OCI-LY7 (cell line): Measurements from ENCODE around the gene GAB1. TPM values are rescaled to one million over a fixed set of nuclear protein-coding genes. Genes with fewer than 3 reads are reported as not detected.

ENCODE experiments used
- BruUV-seq: library from RNA; stranded (reverse); fragments of 400-500 nt; replicated peaks from 2 replicates; lab custom pipeline; 2021; lab: Mats Ljungman, UMichigan
- CTCF ChIA-PET: fragments of 300-600 bp; sonication (Branson Sonifier 250); formaldehyde crosslinking; loops from one replicate; lab custom pipeline; 2022; ENCODE audit warnings: antibody characterized with exemption; ENCODE audit not compliant: unreplicated experiment; lab: Charles Lee
- POLR2A ChIA-PET: fragments of 300-600 bp; sonication (Branson Sonifier 250); formaldehyde crosslinking; loops from one replicate; lab custom pipeline; 2022; ENCODE audit warnings: antibody characterized with exemption; lab: Charles Lee
- DNase-seq: peaks from one replicate; pipeline ENCODE4 v3.0.0-alpha.2; 2015; ENCODE audit warnings: low spot score
- H2AFZ ChIP-seq: fragments of 200-600 bp; sonication (generic), shearing (Covaris generic); 2 replicates; pipeline ENCODE4 v1.6.1; 2014; ENCODE audit warnings: mild to moderate bottlenecking, antibody characterized with exemption, low read length, moderate library complexity
- H3K27ac ChIP-seq: fragments of 200-600 bp; sonication (generic); 2 replicates; pipeline ENCODE4 v1.5.1; 2014; ENCODE audit warnings: mixed run types, low read depth, mild to moderate bottlenecking, moderate library complexity, low read length, inconsistent platforms; ENCODE audit not compliant: poor library complexity, severe bottlenecking
- H3K36me3 ChIP-seq: fragments of 200-600 bp; sonication (generic); 2 replicates; pipeline ENCODE4 v1.6.1; 2014; ENCODE audit warnings: mild to moderate bottlenecking, antibody characterized with exemption, low read length, moderate library complexity, mixed read lengths; ENCODE audit not compliant: insufficient read depth
- H3K4me1 ChIP-seq: fragments of 200-600 bp; sonication (generic); 2 replicates; pipeline ENCODE4 v1.5.1; 2014; ENCODE audit warnings: mild to moderate bottlenecking, low read length; ENCODE audit not compliant: insufficient read depth, poor library complexity, severe bottlenecking
- H3K4me2 ChIP-seq: fragments of 200-600 bp; sonication (generic); 2 replicates; pipeline ENCODE4 v1.6.1; 2014; ENCODE audit warnings: mild to moderate bottlenecking, low read length
- H3K4me3 ChIP-seq: fragments of 200-600 bp; sonication (generic); 2 replicates; pipeline ENCODE4 v1.5.1; 2014; ENCODE audit warnings: mild to moderate bottlenecking, low read depth, low read length; ENCODE audit not compliant: poor library complexity, severe bottlenecking
- H3K79me2 ChIP-seq: fragments of 200-600 bp; sonication (generic); 2 replicates; pipeline ENCODE4 v1.6.1; 2016; ENCODE audit warnings: low read depth, mild to moderate bottlenecking, low read length, moderate library complexity, mixed read lengths; ENCODE audit not compliant: insufficient read depth
- H3K9me2 ChIP-seq: fragments of 200-600 bp; sonication (generic); 2 replicates; pipeline ENCODE4 v1.6.1; 2016; ENCODE audit warnings: mild to moderate bottlenecking, low read length, mixed read lengths; ENCODE audit not compliant: insufficient read depth
- H3K9me3 ChIP-seq: fragments of 200-600 bp; sonication (generic); 2 replicates; pipeline ENCODE4 v1.6.1; 2014; ENCODE audit warnings: mild to moderate bottlenecking, mixed run types, low read length, mixed read lengths
- H4K20me1 ChIP-seq: fragments of 200-600 bp; sonication (generic); 2 replicates; pipeline ENCODE4 v1.6.1; 2014; ENCODE audit warnings: mild to moderate bottlenecking, antibody characterized with exemption, low read length, moderate library complexity, mixed read lengths; ENCODE audit not compliant: insufficient read depth
- EZH2phosphoT487 ChIP-seq: fragments of 200-600 bp; sonication (generic); IDR thresholded peaks from 2 replicates; pipeline ENCODE4 v1.6.1; 2018; ENCODE audit warnings: low read depth, borderline replicate concordance, mild to moderate bottlenecking, mixed run types, antibody characterized with exemption, low read length, moderate library complexity, mixed read lengths
- intact Hi-C: fragments of 100-400 bp; cut with micrococcal nuclease; formaldehyde crosslinking; loops from one replicate; pipeline ENCODE4 v1.10.0; 2022; ENCODE audit not compliant: unreplicated experiment
- total RNA-seq, 2 experiments: library from RNA; depleted of rRNA in 1 of 2; stranded (reverse); fragments of >200 nt in 1 of 2; shearing (Covaris generic) in 1 of 2; gene quantifications; 2 replicates each; pipeline ENCODE4 v1.2.3, GENCODE V29; 2014 to 2022
- TF ChIP-seq, protein P1 (sequence below): fragments of 200-600 bp; sonication (generic); conservative IDR thresholded peaks from 2 replicates; pipeline ENCODE4 v1.5.1; 2014; ENCODE audit warnings: mild to moderate bottlenecking, antibody characterized with exemption, low read length, moderate library complexity, mixed read lengths

Gene GAB1
- total RNA-seq, 2 experiments from 2014 or later, result 42.6 to 99.3 TPM

DNA sequence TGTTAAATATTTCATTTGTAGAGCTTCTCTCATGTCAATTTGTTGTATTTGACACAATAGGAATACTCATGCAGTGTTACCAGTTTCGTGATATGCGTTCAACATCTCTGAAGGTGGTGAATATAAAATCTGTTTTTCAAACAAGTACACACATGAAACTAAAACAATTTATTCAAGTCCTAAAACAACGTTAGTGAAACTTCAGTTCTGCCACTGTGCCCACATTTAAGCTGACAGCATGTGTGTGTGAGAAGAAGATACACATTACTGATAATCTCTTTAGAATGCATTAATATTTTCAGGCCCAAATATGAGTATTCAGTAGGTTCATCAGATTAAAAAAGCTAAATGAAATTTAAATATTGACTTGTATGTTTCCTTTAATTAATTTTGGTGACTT, 21.7 kb downstream of the GAB1 start:
- no peaks in the 10 kb centered on the region for H3K9me2 ChIP-seq
- ChIA-PET POLR2A (interaction anchor here (0.6 to 10.2 kb wide), 11 partner anchors 10 to 165 kb away, joined by 3 to 236 read pairs (median 21); partner anchors contain the start of gene GAB1), CTCF (interaction anchor here (2.2 kb wide), 2 partner anchors 18 to 31 kb away, joined by 6 to 8 read pairs; no protein-coding TSS in a partner anchor)
- peak overlapping the region; percentile 24; the same call in 1 of the 2 replicates for H2AFZ ChIP-seq
- H3K36me3 ChIP-seq, result no peaks in the 10 kb centered on the region; the same call in 1 of the 2 replicates
- no peak for DNase-seq
- no peaks in the 10 kb centered on the region for H4K20me1 ChIP-seq
- TSS peak; percentile 94 for BruUV-seq
- H3K79me2 ChIP-seq, result peaks cover 99% of the 10 kb centered on the region
- no peaks in the 10 kb centered on the region for H3K9me3 ChIP-seq
- peak overlapping the region; percentile 61 for H3K4me3 ChIP-seq
- TF ChIP-seq, protein P1, sequence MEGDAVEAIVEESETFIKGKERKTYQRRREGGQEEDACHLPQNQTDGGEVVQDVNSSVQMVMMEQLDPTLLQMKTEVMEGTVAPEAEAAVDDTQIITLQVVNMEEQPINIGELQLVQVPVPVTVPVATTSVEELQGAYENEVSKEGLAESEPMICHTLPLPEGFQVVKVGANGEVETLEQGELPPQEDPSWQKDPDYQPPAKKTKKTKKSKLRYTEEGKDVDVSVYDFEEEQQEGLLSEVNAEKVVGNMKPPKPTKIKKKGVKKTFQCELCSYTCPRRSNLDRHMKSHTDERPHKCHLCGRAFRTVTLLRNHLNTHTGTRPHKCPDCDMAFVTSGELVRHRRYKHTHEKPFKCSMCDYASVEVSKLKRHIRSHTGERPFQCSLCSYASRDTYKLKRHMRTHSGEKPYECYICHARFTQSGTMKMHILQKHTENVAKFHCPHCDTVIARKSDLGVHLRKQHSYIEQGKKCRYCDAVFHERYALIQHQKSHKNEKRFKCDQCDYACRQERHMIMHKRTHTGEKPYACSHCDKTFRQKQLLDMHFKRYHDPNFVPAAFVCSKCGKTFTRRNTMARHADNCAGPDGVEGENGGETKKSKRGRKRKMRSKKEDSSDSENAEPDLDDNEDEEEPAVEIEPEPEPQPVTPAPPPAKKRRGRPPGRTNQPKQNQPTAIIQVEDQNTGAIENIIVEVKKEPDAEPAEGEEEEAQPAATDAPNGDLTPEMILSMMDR, result no peak
- TF ChIP-seq EZH2phosphoT487, result no peak
- intact Hi-C loops, result loop anchor here (2.0 to 5.0 kb wide), 3 partner anchors 18 to 171 kb away; no protein-coding TSS in a partner anchor
- H3K4me1 ChIP-seq, result peaks cover 99% of the 10 kb centered on the region
- peak overlapping the region; percentile 98 for H3K27ac ChIP-seq
- peak overlapping the region; percentile 88 for H3K4me2 ChIP-seq

GRCh38 chr4:143358923-143359643, 22.4 kb downstream of the GAB1 start:
- H2AFZ ChIP-seq, result peak overlapping the region; percentile 24; the same call in 1 of the 2 replicates
- peak overlapping the region; percentile 98 for H3K27ac ChIP-seq
- peaks cover 96% of the 10 kb centered on the region for H3K79me2 ChIP-seq
- BruUV-seq, result no TSS peak
- intact Hi-C loops, result loop anchor here (2.0 to 5.0 kb wide), 3 partner anchors 18 to 172 kb away; no protein-coding TSS in a partner anchor
- TF ChIP-seq, protein P1, result no peak
- no peak for TF ChIP-seq EZH2phosphoT487
- no peaks in the 10 kb centered on the region; the same call in 1 of the 2 replicates for H3K36me3 ChIP-seq
- H3K4me3 ChIP-seq, result peak overlapping the region; percentile 61
- no peaks in the 10 kb centered on the region for H3K9me2 ChIP-seq
- H3K9me3 ChIP-seq, result no peaks in the 10 kb centered on the region
- POLR2A ChIA-PET, result interaction anchor here (0.6 to 10.2 kb wide), 12 partner anchors 11 to 166 kb away, joined by 3 to 236 read pairs (median 14); partner anchors contain the start of gene GAB1
- peaks cover 96% of the 10 kb centered on the region for H3K4me1 ChIP-seq
- peak overlapping the region; percentile 88 for H3K4me2 ChIP-seq
- CTCF ChIA-PET, result interaction anchor here (2.2 kb wide), 1 partner anchor 17 kb away, joined by 8 read pairs; no protein-coding TSS in a partner anchor
- no peaks in the 10 kb centered on the region for H4K20me1 ChIP-seq
- peak; percentile 91 for DNase-seq
